ENCODE data around the gene P4HTM. TPM values are rescaled to one million over a fixed set of nuclear protein-coding genes. Genes with fewer than 3 reads are reported as not detected.

Gene P4HTM
- total and polyA plus RNA-seq, 2 donors (not counting 1 experiment from before 2014, with no cell fraction given) = 48.5 to 70.6 TPM

GRCh38 chr3:48984663-48985062 lies 5.4 kb upstream of the P4HTM start:
- POLR2A ChIA-PET = no interaction called here
- intact Hi-C loops (cut with micrococcal nuclease) = no loop called here

More at GRCh38 chr3:48984663-48985062, 5.4 kb upstream of the P4HTM start:
- DNase-seq = no peak
- Histone ChIP-seq H3K9me3 (ENCODE audit: control extremely low read depth in 1 of 3, control insufficient read depth in 2 of 3, insufficient read depth in 1 of 3, low read length in 2 of 3) (no peaks in the 10 kb centered on the region), H3K36me3 (replicated peaks in 1 of 2; ENCODE audit: control extremely low read depth in 1 of 2, control insufficient read depth in 1 of 2, extremely low read depth in 1 of 2, insufficient read depth in 2 of 2, low read length in 1 of 2) (peaks cover 1 to 50% of the 10 kb centered on the region in 2 experiments), H3K79me2 (ENCODE audit: control insufficient read depth, insufficient read depth, low read length) (peaks cover 4% of the 10 kb centered on the region), H3K27ac (ENCODE audit: low read length in 2 of 2) (no peak overlapping the region), H3K4me2 (replicated peaks; ENCODE audit: low read depth, low read length, poor library complexity, severe bottlenecking) (no peak overlapping the region), H3K4me1 (ENCODE audit: control insufficient read depth in 2 of 2, insufficient read depth in 2 of 2, low read length in 2 of 2) (peaks cover 7 to 8% of the 10 kb centered on the region in 2 donors), H2AFZ (ENCODE audit: insufficient read depth, low read depth, low read length, poor library complexity, severe bottlenecking) (no peak overlapping the region), H3K27me3 (replicated peaks in 1 of 4; ENCODE audit: control extremely low read depth in 1 of 4, control insufficient read depth in 3 of 4, insufficient read depth in 4 of 4, low read length in 3 of 4) (no peaks in the 10 kb centered on the region), H3K4me3 (ENCODE audit: control extremely low read depth in 1 of 5, extremely low read depth in 1 of 5, insufficient read depth in 1 of 5, low read depth in 2 of 5, low read length in 4 of 5) (no peak overlapping the region), H3K9ac (ENCODE audit: low read length) (no peak overlapping the region), H4K20me1 (ENCODE audit: control insufficient read depth, insufficient read depth, low read length, poor library complexity, severe bottlenecking) (no peaks in the 10 kb centered on the region)
- no peak overlapping the region for H3K27ac Mint-ChIP-seq
- no peak for TF ChIP-seq EZH2 (IDR thresholded peaks at IDR 0.05; ENCODE audit: borderline replicate concordance, insufficient read depth, low read depth, low read length, poor library complexity, severe bottlenecking)
- TF ChIP-seq CTCF (IDR thresholded peaks at IDR 0.05) = no peak
- no peaks in the 10 kb centered on the region for H3K27me3 Mint-ChIP-seq
- peaks cover 11% of the 10 kb centered on the region for H3K4me1 Mint-ChIP-seq
- no peaks in the 10 kb centered on the region for H3K9me3 Mint-ChIP-seq (ENCODE audit: insufficient read depth)
- H3K4me3 Mint-ChIP-seq = no peak overlapping the region
- ATAC-seq (ENCODE audit: low read depth) = no peak
- CTCF ChIA-PET = interaction anchor here (2.2 to 6.4 kb wide), 3 partner anchors 29 to 172 kb away, joined by 7 to 69 read pairs (median 69); partner anchors contain the start of gene QRICH1

Data from B cell (primary cell).